ENCODE results near the gene GPD2. TPM values are rescaled to one million over a fixed set of nuclear protein-coding genes. Genes with fewer than 3 reads are reported as not detected.

Gene GPD2
- total RNA-seq, 4 donors from 2014 or later, result 67.3 to 160 (median 89.7) TPM

DNA sequence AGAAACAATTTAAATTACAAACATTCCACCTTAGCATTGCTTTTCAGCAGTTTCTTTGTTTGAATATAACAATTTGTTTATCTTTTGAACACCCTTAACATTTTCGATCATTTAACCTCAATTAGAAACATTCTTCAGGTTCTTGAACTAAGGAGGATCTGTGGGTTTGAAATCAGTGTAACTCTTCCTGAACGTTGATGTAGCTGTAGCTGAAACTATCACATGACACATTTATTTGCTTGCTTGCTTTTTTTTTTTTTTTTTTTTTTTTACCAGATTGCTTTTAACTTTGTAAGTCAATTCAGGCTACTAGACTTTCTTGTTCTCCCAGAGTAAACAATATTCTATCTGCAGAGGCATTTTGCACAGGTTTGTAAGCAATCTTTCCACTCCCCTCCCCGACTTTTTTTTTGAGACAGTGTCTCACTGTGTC lies 47.6 kb downstream of the GPD2 start:
- Histone ChIP-seq H3K27ac (no peak overlapping the region), H3K9me3 (no peaks in the 10 kb centered on the region), H3K36me3 (peaks cover 0 to 8% (median 0%) of the 10 kb centered on the region in 3 donors), H3K4me1 (peaks cover 0 to 14% (median 0%) of the 10 kb centered on the region in 3 donors), H3K27me3 (no peaks in the 10 kb centered on the region), H3K4me3 (no peak overlapping the region)
- TF ChIP-seq CTCF (IDR thresholded peaks at IDR 0.05) (no peak), POLR2A (IDR thresholded peaks at IDR 0.05) (no peak)
- intact Hi-C loops (cut with DNase I), result no loop called here
- 41 to 61% methylated on average over 3 of the region's 3 CpGs for WGBS, 2 donors
- no peak for DNase-seq

DNA sequence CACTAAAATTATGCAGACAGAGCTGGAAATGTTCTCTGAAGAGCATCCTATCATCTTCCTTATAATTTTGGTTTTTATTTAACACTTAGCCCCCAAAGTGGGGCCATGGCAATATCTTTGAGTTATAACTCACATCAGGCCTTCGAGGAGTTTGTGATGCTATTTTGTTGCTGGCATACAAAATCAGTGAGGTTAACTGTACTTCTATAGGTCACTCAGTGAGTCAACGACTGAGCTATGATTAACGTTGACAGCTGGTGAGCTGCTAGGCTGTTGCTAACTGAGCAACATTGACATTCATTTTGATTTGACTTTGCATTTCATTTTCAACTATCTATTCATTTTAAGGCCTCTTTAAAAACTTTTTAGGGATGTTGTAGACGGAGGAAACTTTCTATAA lies 50.0 kb downstream of the GPD2 start:
- WGBS, 2 donors, result 51 to 61% methylated on average over 4 of the region's 4 CpGs
- TF ChIP-seq POLR2A (IDR thresholded peaks at IDR 0.05) (no peak), CTCF (IDR thresholded peaks at IDR 0.05) (no peak)
- Histone ChIP-seq H3K9me3 (no peaks in the 10 kb centered on the region), H3K4me3 (no peak overlapping the region), H3K27me3 (no peaks in the 10 kb centered on the region), H3K36me3 (no peaks in the 10 kb centered on the region), H3K27ac (no peak overlapping the region), H3K4me1 (peaks cover 0 to 14% (median 0%) of the 10 kb centered on the region in 3 donors)
- no peak for DNase-seq
- intact Hi-C loops (cut with DNase I), result no loop called here

DNA sequence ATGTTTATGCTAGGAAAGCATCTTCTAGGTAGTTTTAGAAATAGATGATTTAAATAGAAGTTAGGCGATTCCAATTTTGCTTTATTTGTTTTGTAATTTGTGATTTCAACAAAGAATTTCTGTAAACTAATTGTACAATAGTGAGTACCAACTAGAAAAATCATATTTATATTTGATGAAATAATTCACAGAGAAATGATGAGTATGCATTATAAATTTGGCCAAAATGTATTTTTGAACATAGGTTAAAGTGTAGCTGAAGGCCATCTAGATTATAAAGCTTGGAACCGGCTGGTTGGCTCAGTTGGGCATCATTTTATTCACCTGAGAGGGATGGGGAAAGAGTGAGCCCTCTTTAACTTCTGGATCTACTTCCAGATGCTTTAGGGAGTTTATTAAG lies 50.4 kb downstream of the GPD2 start:
- H3K36me3 ChIP-seq, result no peaks in the 10 kb centered on the region
- no peak for DNase-seq
- H3K9me3 ChIP-seq, result no peaks in the 10 kb centered on the region
- WGBS, 2 donors, result 90 to 95% methylated on average over 2 of the region's 2 CpGs
- no peaks in the 10 kb centered on the region for H3K27me3 ChIP-seq
- H3K4me1 ChIP-seq, result peaks cover 0 to 14% (median 0%) of the 10 kb centered on the region in 3 donors
- TF ChIP-seq CTCF (IDR thresholded peaks at IDR 0.05), result no peak
- no peak for TF ChIP-seq POLR2A (IDR thresholded peaks at IDR 0.05)
- H3K27ac ChIP-seq, result no peak overlapping the region
- no peak overlapping the region for H3K4me3 ChIP-seq
- intact Hi-C loops (cut with DNase I), result no loop called here

GRCh38 chr2:156489195-156489594 lies 53.0 kb downstream of the GPD2 start:
- intact Hi-C loops (cut with DNase I), result no loop called here
- Histone ChIP-seq H3K4me1 (peaks cover 0 to 14% (median 0%) of the 10 kb centered on the region in 3 donors), H3K4me3 (no peak overlapping the region), H3K27me3 (no peaks in the 10 kb centered on the region), H3K36me3 (no peaks in the 10 kb centered on the region), H3K27ac (no peak overlapping the region), H3K9me3 (no peaks in the 10 kb centered on the region)
- DNase-seq, result no peak
- TF ChIP-seq CTCF (IDR thresholded peaks at IDR 0.05) (no peak), POLR2A (IDR thresholded peaks at IDR 0.05) (no peak)
- 88 to 91% methylated on average over 1 of the region's 1 CpG for WGBS, 2 donors

DNA sequence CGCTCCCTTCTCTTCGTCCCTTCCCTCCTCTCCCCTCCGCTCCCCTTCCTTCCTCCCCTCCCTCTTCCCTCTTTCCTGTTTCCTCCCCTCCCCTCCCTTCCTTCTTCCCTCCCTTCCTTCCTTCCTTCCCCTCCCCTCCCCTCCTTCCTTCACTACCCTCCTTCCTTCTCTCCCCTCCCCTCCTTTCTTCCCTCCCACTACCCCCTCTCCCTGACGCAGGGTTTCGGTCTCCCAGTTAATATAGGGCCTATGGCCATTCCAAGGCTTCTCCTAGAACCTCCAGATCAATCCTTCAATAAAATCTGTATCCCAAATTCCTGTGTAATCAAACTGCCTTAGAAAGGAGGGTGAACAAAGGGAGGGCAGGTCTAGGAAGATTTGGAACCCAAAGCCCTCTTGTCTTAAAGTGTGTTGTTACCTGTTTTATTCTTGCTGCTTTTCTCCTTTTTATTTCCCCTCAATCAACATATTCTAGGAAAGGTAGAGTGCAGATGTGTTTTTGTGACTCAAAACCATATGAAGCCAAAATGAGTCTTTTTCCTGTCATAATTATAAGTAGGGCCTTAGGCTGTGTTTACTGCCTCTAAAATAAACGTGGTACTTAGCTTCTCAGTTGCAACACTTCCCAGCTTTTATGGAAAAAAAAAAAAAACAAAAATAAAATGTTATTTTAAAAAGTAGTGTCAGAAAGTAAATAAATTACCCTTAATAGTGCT lies 53.7 kb downstream of the GPD2 start:
- Histone ChIP-seq H3K36me3 (no peaks in the 10 kb centered on the region), H3K27me3 (no peaks in the 10 kb centered on the region), H3K4me1 (peaks cover 0 to 11% (median 0%) of the 10 kb centered on the region in 3 donors), H3K27ac (no peak overlapping the region), H3K9me3 (no peaks in the 10 kb centered on the region), H3K4me3 (no peak overlapping the region)
- TF ChIP-seq POLR2A (IDR thresholded peaks at IDR 0.05), result no peak
- no peak for TF ChIP-seq CTCF (IDR thresholded peaks at IDR 0.05)
- no peak for DNase-seq
- intact Hi-C loops (cut with DNase I), result no loop called here
- WGBS, 2 donors, result 58 to 70% methylated on average over 3 to 4 of the region's 6 CpGs

Data from esophagus squamous epithelium (tissue), 5 donors.